Spleen (tissue), 11 donors: ENCODE data around the gene PPP2R3A. TPM values are rescaled to one million over a fixed set of nuclear protein-coding genes. Genes with fewer than 3 reads are reported as not detected.

Experiments
- DNase-seq: peaks from one replicate; pipeline ENCODE4 v3.0.0-alpha.2; 2020
- H3K27ac ChIP-seq, 8 donors: fragments of 200-600 bp; sonication (generic) in 7 of 8; 1 replicate in 4 of 8; 2 replicates in 4 of 8; pipeline versions ENCODE4 v1.5.0 to v1.8.0; 2016 to 2021; ENCODE audit warnings: inconsistent platforms in 4 of 8, mild to moderate bottlenecking in 4 of 8, moderate library complexity in 1 of 8
- H3K27me3 ChIP-seq, 7 donors: fragments of 200-600 bp; sonication (generic) in 6 of 7; replicated peaks in 1 of 7; 1 replicate in 4 of 7; 2 replicates in 3 of 7; pipeline versions ENCODE4 v1.5.0 to v1.8.0; 2016 to 2021; ENCODE audit warnings: inconsistent platforms in 3 of 7, mild to moderate bottlenecking in 1 of 7
- H3K36me3 ChIP-seq, 6 donors: fragments of 200-600 bp; sonication (generic) in 5 of 6; 1 replicate in 4 of 6; 2 replicates in 2 of 6; pipeline versions ENCODE4 v1.5.0 to v1.8.0; 2016 to 2021; ENCODE audit warnings: inconsistent platforms in 2 of 6
- H3K4me1 ChIP-seq, 6 donors: fragments of 200-600 bp; sonication (generic) in 5 of 6; 1 replicate in 3 of 6; 2 replicates in 3 of 6; pipeline versions ENCODE4 v1.5.0 to v1.8.0; 2016 to 2021; ENCODE audit warnings: inconsistent platforms in 3 of 6
- H3K4me3 ChIP-seq, 8 donors: fragments of 200-600 bp; sonication (generic) in 7 of 8; 1 replicate in 4 of 8; 2 replicates in 4 of 8; pipeline versions ENCODE4 v1.5.0 to v1.8.0; 2016 to 2021; ENCODE audit warnings: inconsistent platforms in 4 of 8, mild to moderate bottlenecking in 4 of 8, moderate library complexity in 2 of 8
- H3K9me3 ChIP-seq, 8 donors: fragments of 200-600 bp; sonication (generic) in 7 of 8; 1 replicate in 4 of 8; 2 replicates in 4 of 8; pipeline versions ENCODE4 v1.5.0 to v1.8.0; 2016 to 2021; ENCODE audit warnings: inconsistent platforms in 4 of 8
- CTCF ChIP-seq, 11 experiments: fragments of 200-600 bp in 7 of 11; fragments of 450-650 bp in 4 of 11; sonication (generic) in 4 of 11; IDR thresholded peaks in 8 of 11; conservative IDR thresholded peaks in 3 of 11; 1 replicate in 7 of 11; 2 replicates in 4 of 11; pipeline versions ENCODE4 v1.4.0 to v1.8.0; 2016 to 2021; ENCODE audit warnings: antibody characterized with exemption in 11 of 11, inconsistent platforms in 4 of 11, mild to moderate bottlenecking in 1 of 11
- POLR2A ChIP-seq, 3 donors: fragments of 450-650 bp; IDR thresholded peaks; one replicate each; pipeline ENCODE4 v1.5.1; 2017; ENCODE audit warnings: antibody characterized with exemption in 3 of 3, mild to moderate bottlenecking in 1 of 3
- POLR2AphosphoS5 ChIP-seq, 3 donors: sonication (generic); formaldehyde crosslinking; IDR thresholded peaks; one replicate each; pipeline ENCODE4 v1.5.1; 2017; ENCODE audit warnings: antibody characterized with exemption in 3 of 3
- WGBS, 5 donors: extraction: QIAGEN DNeasy Blood & Tissue Kit in 3 of 5; methylation state at CpG; one replicate each; pipeline versions ENCODE4 v1.1.5 to v1.1.7; 2013 to 2018; 5-methylcytosine and 5-hydroxymethylcytosine counted together
- intact Hi-C: fragments of 100-400 bp; cut with DNase I; formaldehyde crosslinking; loops from one replicate; pipeline ENCODE4 v1.15.0; 2023; ENCODE audit warnings: low total_unique reads
- polyA plus RNA-seq, 3 donors: library from polyadenylated mRNA; stranded (reverse); fragments of 200-250 nt; gene quantifications; one replicate each; pipeline ENCODE4 v1.2.1, GENCODE V29; 2013
- total RNA-seq, 7 donors: library from RNA; depleted of rRNA in 3 of 7; stranded (reverse); fragments of >200 nt in 3 of 7; fragmentation: NEBNext Ultra II Directional in 4 of 7; extraction: Animal tissue kit (Norgen Biotek cat#: 25700) in 4 of 7; gene quantifications; one replicate each; pipeline versions ENCODE4 v1.1.0 to v1.2.1, GENCODE V29; 2016 to 2021
- donor health status: healthy with polysubstance abuse.
- donor health status: DM: no; HTN: no; CAD: no; lungs with moderate emphysema.
- donor health status: DM: no; HTN: no; CAD: no.
- donor health status: Bipolar disorder and iron deficiency.
- donor health status: healthy.
- donor health status: DM: no; HTN: no; CAD: no.
- donor health status: DM: yes; HTN: yes; CAD: no.

The PPP2R3A gene
- total and polyA plus RNA-seq, 10 donors: 0.24 to 5.9 (median 3.1) TPM

- TF ChIP-seq POLR2A (IDR thresholded peaks at IDR 0.05) (no peak), CTCF (IDR thresholded peaks at IDR 0.05 in 8 of 11, conservative IDR thresholded peaks at IDR 0.05 in 3 of 11) (no peak), POLR2AphosphoS5 (IDR thresholded peaks at IDR 0.05) (no peak)
- no peaks in the 10 kb centered on the region for H3K27me3 ChIP-seq
- 81 to 92% (median 91%) methylated on average over 10 of the region's 10 CpGs for WGBS, 5 donors
- peaks cover 0 to 40% (median 17%) of the 10 kb centered on the region in 6 donors for H3K36me3 ChIP-seq
- intact Hi-C loops: no loop called here
- no peaks in the 10 kb centered on the region for H3K9me3 ChIP-seq
- no peak overlapping the region for H3K4me3 ChIP-seq
- H3K27ac ChIP-seq: no peak overlapping the region
- DNase-seq: no peak
- peaks cover 5 to 95% (median 30%) of the 10 kb centered on the region in 6 donors for H3K4me1 ChIP-seq
Measured at GRCh38 chr3:136151219-136151618, 185.7 kb downstream of the PPP2R3A start.

- TF ChIP-seq POLR2AphosphoS5 (IDR thresholded peaks at IDR 0.05): no peak
- TF ChIP-seq CTCF (IDR thresholded peaks at IDR 0.05 in 8 of 11, conservative IDR thresholded peaks at IDR 0.05 in 3 of 11): no peak
- TF ChIP-seq POLR2A (IDR thresholded peaks at IDR 0.05): no peak
- 71 to 87% (median 84%) methylated on average over 4 of the region's 4 CpGs for WGBS, 5 donors
- H3K9me3 ChIP-seq: no peaks in the 10 kb centered on the region
- H3K36me3 ChIP-seq: peaks cover 0 to 40% (median 17%) of the 10 kb centered on the region in 6 donors
- H3K4me1 ChIP-seq: peaks cover 5 to 97% (median 41%) of the 10 kb centered on the region in 6 donors
- H3K27ac ChIP-seq: no peak overlapping the region
- no peaks in the 10 kb centered on the region for H3K27me3 ChIP-seq
- H3K4me3 ChIP-seq: no peak overlapping the region
- DNase-seq: no peak
- intact Hi-C loops: no loop called here
Measured at GRCh38 chr3:136152176-136152843, 186.8 kb downstream of the PPP2R3A start.

- Histone ChIP-seq H3K9me3 (no peaks in the 10 kb centered on the region), H3K36me3 (peaks cover 0 to 39% (median 17%) of the 10 kb centered on the region in 6 donors), H3K27ac (no peak overlapping the region), H3K4me1 (peaks cover 5 to 97% (median 47%) of the 10 kb centered on the region in 6 donors), H3K27me3 (no peaks in the 10 kb centered on the region), H3K4me3 (no peak overlapping the region)
- 84 to 90% (median 88%) methylated on average over 4 of the region's 4 CpGs for WGBS, 5 donors
- no peak for DNase-seq
- TF ChIP-seq POLR2A (IDR thresholded peaks at IDR 0.05): no peak
- no peak for TF ChIP-seq POLR2AphosphoS5 (IDR thresholded peaks at IDR 0.05)
- no peak for TF ChIP-seq CTCF (IDR thresholded peaks at IDR 0.05 in 8 of 11, conservative IDR thresholded peaks at IDR 0.05 in 3 of 11)
- intact Hi-C loops: no loop called here
Measured at GRCh38 chr3:136152963-136153362, 187.4 kb downstream of the PPP2R3A start.

GRCh38 chr3:136161516-136161915 is 196.0 kb downstream of the PPP2R3A start:
- Histone ChIP-seq H3K9me3 (no peaks in the 10 kb centered on the region), H3K36me3 (no peaks in the 10 kb centered on the region), H3K27me3 (no peaks in the 10 kb centered on the region), H3K27ac (no peak overlapping the region), H3K4me1 (peaks cover 19 to 97% (median 54%) of the 10 kb centered on the region in 6 donors), H3K4me3 (no peak overlapping the region)
- intact Hi-C loops: no loop called here
- TF ChIP-seq POLR2A (IDR thresholded peaks at IDR 0.05) (no peak), CTCF (IDR thresholded peaks at IDR 0.05 in 8 of 11, conservative IDR thresholded peaks at IDR 0.05 in 3 of 11) (no peak), POLR2AphosphoS5 (IDR thresholded peaks at IDR 0.05) (no peak)
- DNase-seq: no peak
